GM18517 (cell line): ENCODE results near the gene ELP1.

Experiments used
- ATAC-seq: cut with Tn5 transposase; IDR thresholded peaks from one replicate; pipeline ENCODE4 v1.9.1; 2021; ENCODE audit warnings: mild to moderate bottlenecking, moderate library complexity; ENCODE audit not compliant: unreplicated experiment

The ELP1 gene

DNA sequence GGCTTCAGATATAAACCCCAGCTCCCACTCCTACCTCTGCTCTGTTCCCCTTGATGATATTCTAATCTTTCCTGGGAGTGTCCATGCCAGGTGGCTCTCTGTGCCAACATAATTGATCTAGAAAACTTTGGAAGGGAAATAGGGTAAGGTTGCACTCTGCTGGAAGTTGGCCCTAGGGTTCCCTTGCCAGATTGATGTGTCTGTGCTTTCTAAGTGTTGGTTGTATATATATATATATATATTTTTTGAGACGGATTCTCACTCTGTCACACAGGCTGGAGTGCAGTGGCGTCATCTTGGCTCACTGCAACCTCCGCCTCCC lies 101.8 kb downstream of the ELP1 start:
- no peak for ATAC-seq

DNA sequence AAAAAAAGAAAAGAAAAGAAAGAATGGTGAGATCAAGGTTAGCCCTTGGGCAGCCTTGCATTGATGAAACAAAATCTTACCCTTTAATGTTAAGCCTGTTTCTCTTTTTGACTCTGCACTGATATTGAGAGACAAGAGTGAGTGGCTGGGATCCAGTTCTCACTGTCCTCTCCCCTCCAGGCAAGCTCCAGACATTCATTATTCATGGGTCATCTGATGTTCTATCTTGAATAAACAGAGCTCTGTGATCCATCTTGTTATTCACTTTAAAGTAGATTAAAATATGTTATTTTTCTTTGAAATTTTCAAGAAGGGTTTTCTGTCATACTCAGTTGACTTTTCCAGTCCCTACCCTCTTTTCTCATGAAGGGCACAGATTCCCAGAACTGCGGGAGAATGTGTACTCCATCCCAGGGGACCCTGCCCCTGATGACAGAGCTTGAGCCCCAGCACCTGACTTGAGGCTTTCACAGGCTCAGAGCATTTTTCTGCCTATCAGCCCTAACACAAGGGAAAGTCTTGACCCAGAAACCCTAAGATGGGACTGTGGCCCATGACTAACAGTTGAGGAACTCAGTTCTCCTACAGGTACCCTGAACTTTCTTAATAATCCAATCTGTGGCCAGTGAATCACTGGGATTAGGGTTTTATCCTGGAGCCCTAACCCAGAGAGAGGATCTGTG lies 102.3 kb downstream of the ELP1 start:
- no peak for ATAC-seq

DNA sequence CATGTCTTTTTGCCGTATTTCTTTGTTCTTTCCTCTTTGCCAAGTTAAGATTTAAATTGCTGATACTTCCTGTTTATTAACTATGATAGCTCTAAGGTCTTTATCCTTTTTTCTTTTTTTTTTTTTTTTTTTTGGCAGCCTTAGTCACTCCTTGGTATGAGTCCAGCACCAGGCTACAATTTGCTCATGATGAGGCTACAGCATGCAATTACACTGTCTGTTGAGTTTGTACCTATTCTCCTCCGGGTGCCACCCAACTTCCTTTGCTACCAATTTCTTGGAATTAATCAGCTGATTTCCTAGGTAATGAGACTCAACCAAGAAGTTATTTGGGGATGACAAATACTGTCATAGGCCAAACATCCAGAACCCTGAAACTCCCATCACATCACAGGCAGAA lies 103.7 kb downstream of the ELP1 start:
- ATAC-seq, result no peak

DNA sequence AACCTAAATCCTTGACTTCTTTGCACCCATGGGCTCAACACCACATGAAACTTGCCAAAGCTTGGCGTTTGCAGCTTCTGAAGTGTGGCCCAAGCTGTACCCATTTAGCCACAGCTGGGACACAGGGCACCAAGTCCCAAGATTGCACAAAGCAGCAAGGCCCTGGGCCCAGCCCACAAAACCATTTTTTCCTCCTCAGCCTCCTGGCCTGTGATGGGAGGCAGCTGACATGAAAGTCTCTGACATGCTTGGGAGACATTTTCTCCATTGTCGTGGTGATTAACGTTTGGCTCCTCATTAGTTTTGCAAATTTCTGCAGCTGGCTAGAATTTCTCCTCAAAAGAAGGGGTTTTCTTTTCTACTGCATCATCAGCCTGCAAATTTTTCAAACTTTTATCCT lies 110.1 kb downstream of the ELP1 start:
- no peak for ATAC-seq
